A549 (cell line): ENCODE data around the gene SRRM2. TPM values are rescaled to one million over a fixed set of nuclear protein-coding genes. Genes with fewer than 3 reads are reported as not detected.
A peak's percentile ranks its signal among the peaks of the same experiment; 100 is the strongest.

ENCODE experiments used
- ATAC-seq, 2 experiments: fragments of 200-7000 bp in 1 of 2; fragments of >200 bp in 1 of 2; cut with Nextera tagmentation in 1 of 2; cut with Tn5 transposase in 1 of 2; 3 replicates each; pipeline versions ENCODE4 v1.8.0 to v1.9.1; 2018 to 2020; ENCODE audit warnings: mild to moderate bottlenecking in 1 of 2, moderate library complexity in 1 of 2
- CTCF ChIA-PET: fragments of 300-600 bp; sonication (Branson Sonifier 250); formaldehyde crosslinking; extraction: SDS; loops from one replicate; lab custom pipeline; 2021; ENCODE audit warnings: antibody characterized with exemption, inconsistent platforms; lab: Yijun Ruan, JAX
- POLR2A ChIA-PET: fragments of 350-600 bp; formaldehyde crosslinking; extraction: SDS; loops from one replicate; lab custom pipeline; 2021; ENCODE audit warnings: antibody characterized with exemption, inconsistent platforms; lab: Yijun Ruan, JAX
- DNase-seq, 2 experiments: peaks; one replicate each; pipeline versions ENCODE4 v3.0.0 to v3.0.0-alpha.2; 2011 to 2016; ENCODE audit warnings: low read depth in 1 of 2, low spot score in 1 of 2
- FAIRE-seq: peaks from 2 replicates; lab custom pipeline; 2011; peaks lifted over from hg19 to GRCh38; lab: Jason Lieb, UNC
- H3K27ac ChIP-seq, 2 experiments: fragments of >200 bp; sonication (Bioruptor Twin); formaldehyde crosslinking; 3 replicates each; pipeline ENCODE4 v1.5.1; 2016 to 2017
- H3K4me1 ChIP-seq: fragments of >200 bp; sonication (Bioruptor Twin); formaldehyde crosslinking; 3 replicates; pipeline ENCODE4 v1.6.1; 2016
- H3K4me2 ChIP-seq: fragments of >200 bp; sonication (Bioruptor Twin); formaldehyde crosslinking; 3 replicates; pipeline ENCODE4 v1.6.1; 2016
- H3K4me3 ChIP-seq: fragments of >200 bp; sonication (Bioruptor Twin); formaldehyde crosslinking; 3 replicates; pipeline ENCODE4 v1.5.1; 2016
- H3K9me3 ChIP-seq: fragments of >200 bp; sonication (Bioruptor Twin); formaldehyde crosslinking; 3 replicates; pipeline ENCODE4 v1.6.1; 2016
- CBX2 ChIP-seq: fragments of 200-600 bp; sonication (generic); IDR thresholded peaks from 2 replicates; pipeline ENCODE4 v1.6.1; 2016; ENCODE audit warnings: low read depth, mild to moderate bottlenecking, borderline replicate concordance
- EHMT2 ChIP-seq: fragments of 200-600 bp; sonication (generic); IDR thresholded peaks from 2 replicates; pipeline ENCODE4 v1.6.1; 2016; ENCODE audit warnings: antibody characterized with exemption, low read depth, mild to moderate bottlenecking, moderate library complexity
- FOSB ChIP-seq: fragments of 250-450 bp; sonication (Bioruptor Pico); IDR thresholded peaks from 2 replicates; pipeline ENCODE4 v1.5.0; 2020; ENCODE audit warnings: mild to moderate bottlenecking, moderate library complexity
- FOSL2 ChIP-seq, 2 experiments: fragments of 450-650 bp in 1 of 2; fragments of >200 bp in 1 of 2; sonication (Bioruptor Twin) in 1 of 2; formaldehyde crosslinking; IDR thresholded peaks; 2 replicates each; pipeline versions ENCODE4 v1.5.0 to v1.6.1; 2016 to 2020; ENCODE audit warnings: mild to moderate bottlenecking in 1 of 2, moderate library complexity in 1 of 2
- GATA3 ChIP-seq: IDR thresholded peaks from 2 replicates; pipeline ENCODE4 v1.6.1; 2012; ENCODE audit warnings: borderline replicate concordance
- HES2 ChIP-seq: fragments of >200 bp; sonication (Bioruptor Twin); formaldehyde crosslinking; IDR thresholded peaks from 2 replicates; pipeline ENCODE4 v1.6.1; 2016
- HOXB13 ChIP-seq: fragments of 250-450 bp; sonication (Bioruptor Pico); IDR thresholded peaks from 2 replicates; pipeline ENCODE4 v1.5.0; 2020; ENCODE audit warnings: low read depth, mild to moderate bottlenecking, moderate library complexity
- KDM1A ChIP-seq: fragments of 200-600 bp; sonication (generic); IDR thresholded peaks from 2 replicates; pipeline ENCODE4 v1.6.1; 2016; ENCODE audit warnings: low read depth, mild to moderate bottlenecking
- NPAS2 ChIP-seq: fragments of 250-450 bp; sonication (Bioruptor Pico); IDR thresholded peaks from 2 replicates; pipeline ENCODE4 v1.8.0; 2022; ENCODE audit warnings: mild to moderate bottlenecking, moderate library complexity, borderline replicate concordance
- PBX3 ChIP-seq: IDR thresholded peaks from 2 replicates; pipeline ENCODE4 v1.6.1; 2012
- RAD21 ChIP-seq, 2 experiments: fragments of >200 bp in 1 of 2; sonication (Bioruptor Twin) in 1 of 2; formaldehyde crosslinking in 1 of 2; IDR thresholded peaks in 1 of 2; conservative IDR thresholded peaks in 1 of 2; 2 replicates in 1 of 2; 3 replicates in 1 of 2; pipeline ENCODE4 v1.6.1; 2012 to 2018; ENCODE audit warnings: inconsistent platforms in 1 of 2
- RARB ChIP-seq: fragments of 250-450 bp; sonication (Bioruptor Pico); IDR thresholded peaks from 2 replicates; pipeline ENCODE4 v1.8.0; 2021; ENCODE audit warnings: mild to moderate bottlenecking, moderate library complexity
- SREBF2 ChIP-seq: fragments of 450-650 bp; IDR thresholded peaks from 2 replicates; pipeline ENCODE4 v1.6.1; 2014; ENCODE audit warnings: mild to moderate bottlenecking, moderate library complexity
- TFCP2L1 ChIP-seq: fragments of 250-450 bp; sonication (Bioruptor Pico); IDR thresholded peaks from 2 replicates; pipeline ENCODE4 v1.5.0; 2021; ENCODE audit warnings: mild to moderate bottlenecking
- WGBS: methylation state at CpG from one replicate; pipeline ENCODE4 v1.1.6; 2017; ENCODE audit errors: missing lambda C conversion rate; 5-methylcytosine and 5-hydroxymethylcytosine counted together
- polyA plus RNA-seq, 4 experiments: library from polyadenylated mRNA; depleted of rRNA in 3 of 4; stranded (reverse); fragments of >200 nt; fragmentation: RNase III in 1 of 4; extraction: RNeasy Plus Mini Kit Qiagen cat#74134 plus additional on column Dnase treatment in 1 of 4; gene quantifications; 2 replicates in 3 of 4; 3 replicates in 1 of 4; pipeline ENCODE4 v1.2.3, GENCODE V29; 2011 to 2017
- TF ChIP-seq, protein P1 (sequence below): fragments of 250-450 bp; sonication (Bioruptor Pico); IDR thresholded peaks from 2 replicates; pipeline ENCODE4 v1.5.0; 2020; ENCODE audit warnings: low read depth, mild to moderate bottlenecking, moderate library complexity

Gene SRRM2
- polyA plus RNA-seq, 2 of the 4 experiments (the other 2 are of a cell fraction), result 167 to 512 TPM

DNA sequence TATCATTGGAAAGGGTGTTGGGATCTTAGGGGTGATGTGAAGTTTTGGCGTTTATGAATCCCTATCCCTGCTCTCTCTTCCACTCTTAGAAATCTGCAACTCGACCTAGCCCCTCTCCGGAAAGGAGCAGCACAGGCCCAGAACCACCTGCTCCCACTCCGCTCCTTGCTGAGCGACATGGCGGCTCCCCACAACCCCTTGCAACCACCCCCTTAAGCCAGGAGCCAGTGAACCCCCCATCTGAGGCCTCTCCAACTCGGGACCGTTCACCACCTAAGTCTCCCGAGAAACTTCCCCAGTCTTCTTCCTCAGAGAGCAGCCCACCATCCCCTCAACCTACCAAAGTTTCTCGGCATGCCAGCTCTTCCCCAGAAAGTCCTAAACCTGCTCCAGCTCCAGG, 9.0 kb downstream of the SRRM2 start:
- POLR2A ChIA-PET, result no interaction called here
- ATAC-seq, result no peak
- no peaks in the 10 kb centered on the region; the same call in 2 of the 3 replicates for H3K4me1 ChIP-seq

GRCh38 chr16:2761886-2762583, 9.6 kb downstream of the SRRM2 start:
- FAIRE-seq (no peak), ATAC-seq (no peak), DNase-seq (no peak)
- H3K9me3 ChIP-seq, result no peaks in the 10 kb centered on the region
- H3K4me1 ChIP-seq, result no peaks in the 10 kb centered on the region
- no peak overlapping the region for H3K4me3 ChIP-seq
- POLR2A ChIA-PET, result no interaction called here
- no peak overlapping the region for H3K27ac ChIP-seq
- TF ChIP-seq TFCP2L1 (CRISPR knock-in tag) (peak; percentile 13; the same call in 1 of the 2 replicates), HES2 (no peak), RAD21 (conservative IDR thresholded peaks at IDR 0.05 in 1 of 2, IDR thresholded peaks at IDR 0.05 in 1 of 2) (no peak), FOSB (CRISPR knock-in tag) (no peak)
- CTCF ChIA-PET, result interaction anchor here (0.5 to 1.7 kb wide), 3 partner anchors 8 to 1393 kb away, joined by 3 to 5 read pairs (median 4); no protein-coding TSS in a partner anchor
- H3K4me2 ChIP-seq, result no peak overlapping the region
- WGBS, result 98% methylated on average over 37 of the region's 42 CpGs

More for the DNA sequence above, 9.0 kb downstream of the SRRM2 start:
- no peak overlapping the region for H3K4me3 ChIP-seq
- CTCF ChIA-PET, result no interaction called here
- no peak for DNase-seq
- TF ChIP-seq CBX2, result no peak
- H3K4me2 ChIP-seq, result no peak overlapping the region
- 96% methylated on average over 10 of the region's 10 CpGs for WGBS
- no peak overlapping the region for H3K27ac ChIP-seq
- FAIRE-seq, result no peak
- H3K9me3 ChIP-seq, result no peaks in the 10 kb centered on the region

DNA sequence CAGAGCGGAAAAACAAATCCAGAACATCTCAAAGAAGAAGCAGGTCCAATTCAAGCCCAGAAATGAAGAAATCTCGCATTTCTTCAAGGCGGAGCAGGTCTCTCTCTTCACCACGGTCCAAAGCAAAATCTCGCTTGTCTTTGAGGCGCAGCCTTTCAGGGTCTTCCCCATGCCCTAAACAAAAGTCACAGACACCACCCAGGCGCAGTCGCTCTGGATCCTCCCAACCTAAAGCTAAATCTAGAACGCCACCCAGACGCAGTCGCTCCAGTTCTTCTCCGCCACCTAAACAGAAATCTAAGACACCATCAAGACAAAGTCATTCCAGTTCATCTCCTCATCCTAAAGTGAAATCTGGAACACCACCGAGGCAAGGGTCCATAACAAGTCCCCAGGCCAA, 10.3 kb downstream of the SRRM2 start:
- DNase-seq (no peak), FAIRE-seq (no peak), ATAC-seq (no peak)
- POLR2A ChIA-PET, result no interaction called here
- H3K4me1 ChIP-seq, result peaks cover 5% of the 10 kb centered on the region; the same call in 1 of the 3 replicates
- H3K27ac ChIP-seq, result no peak overlapping the region
- H3K9me3 ChIP-seq, result no peaks in the 10 kb centered on the region
- CTCF ChIA-PET, result interaction anchor here (0.7 to 2.0 kb wide), 3 partner anchors 9 to 106 kb away, joined by 4 to 7 read pairs (median 5); no protein-coding TSS in a partner anchor
- WGBS, result 97% methylated on average over 13 of the region's 13 CpGs
- TF ChIP-seq FOSL2 (IDR thresholded peaks at IDR 0.05), result no peak
- TF ChIP-seq FOSL2 (CRISPR knock-in tag; IDR thresholded peaks at IDR 0.05), result no peak
- no peak for TF ChIP-seq FOSB (CRISPR knock-in tag)
- H3K4me3 ChIP-seq, result no peak overlapping the region
- no peak overlapping the region for H3K4me2 ChIP-seq

GRCh38 chr16:2763173-2763572, 10.7 kb downstream of the SRRM2 start:
- ChIA-PET POLR2A (interaction anchor here (0.8 kb wide), 1 partner anchor 10 kb away, joined by 4 read pairs; the partner anchor contains the start of gene SRRM2), CTCF (interaction anchor here (1.7 to 2.0 kb wide), 2 partner anchors 76 to 106 kb away, joined by 5 to 7 read pairs; no protein-coding TSS in a partner anchor)
- no peak overlapping the region for H3K27ac ChIP-seq
- no peak for DNase-seq
- H3K4me3 ChIP-seq, result no peak overlapping the region
- no peak overlapping the region for H3K4me2 ChIP-seq
- H3K9me3 ChIP-seq, result no peaks in the 10 kb centered on the region
- H3K4me1 ChIP-seq, result peaks cover 9% of the 10 kb centered on the region; the same call in 2 of the 3 replicates
- TF ChIP-seq TFCP2L1 (CRISPR knock-in tag) (no peak), RARB (CRISPR knock-in tag) (no peak), FOSL2 (IDR thresholded peaks at IDR 0.05) (no peak), FOSL2 (CRISPR knock-in tag; IDR thresholded peaks at IDR 0.05) (no peak), KDM1A (no peak), EHMT2 (no peak), HES2 (no peak), SREBF2 (no peak), GATA3 (no peak), PBX3 (no peak), HOXB13 (no peak), NPAS2 (CRISPR knock-in tag) (no peak)
- TF ChIP-seq, protein P1, sequence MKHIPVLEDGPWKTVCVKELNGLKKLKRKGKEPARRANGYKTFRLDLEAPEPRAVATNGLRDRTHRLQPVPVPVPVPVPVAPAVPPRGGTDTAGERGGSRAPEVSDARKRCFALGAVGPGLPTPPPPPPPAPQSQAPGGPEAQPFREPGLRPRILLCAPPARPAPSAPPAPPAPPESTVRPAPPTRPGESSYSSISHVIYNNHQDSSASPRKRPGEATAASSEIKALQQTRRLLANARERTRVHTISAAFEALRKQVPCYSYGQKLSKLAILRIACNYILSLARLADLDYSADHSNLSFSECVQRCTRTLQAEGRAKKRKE (CRISPR knock-in tag), result no peak
- no peak for FAIRE-seq
- ATAC-seq, result no peak
- 95% methylated on average over 6 of the region's 6 CpGs for WGBS
